ENCODE results near the gene HSPA6.

DNA sequence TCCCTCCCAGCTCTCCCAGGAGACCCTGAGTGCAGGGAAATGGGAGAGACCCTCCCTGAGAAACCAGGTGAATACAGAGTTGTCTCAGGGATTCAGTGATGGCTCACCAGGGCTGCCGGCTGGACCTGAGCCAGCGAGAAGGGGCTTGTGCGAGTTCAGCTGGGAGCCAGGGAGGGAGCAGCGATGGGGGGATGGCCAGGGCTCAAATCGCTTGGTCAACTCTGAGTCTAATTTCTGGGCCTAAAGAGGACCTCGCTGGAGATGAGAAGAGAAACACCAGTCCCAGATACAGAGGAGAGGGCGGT lies 12.6 kb upstream of the HSPA6 start:
- TF ChIP-seq CTCF (IDR thresholded peaks at IDR 0.05) (no peak), POLR2A (IDR thresholded peaks at IDR 0.05) (no peak)
